DOHH2 (cell line): ENCODE results near the gene BAIAP2.

Experiments used
- H3F3A ChIP-seq: fragments of 200-600 bp; sonication (generic), shearing (Covaris generic); 2 replicates; pipeline ENCODE4 v1.6.0; 2016; ENCODE audit warnings: antibody characterized with exemption, mild to moderate bottlenecking; ENCODE audit not compliant: control insufficient read depth, insufficient read depth
- H3K27ac ChIP-seq: fragments of 200-600 bp; sonication (generic); 2 replicates; pipeline ENCODE4 v1.5.1; 2014; ENCODE audit warnings: low read depth, mild to moderate bottlenecking, low read length, moderate library complexity
- H3K27me3 ChIP-seq: fragments of 200-600 bp; sonication (generic); 2 replicates; pipeline ENCODE4 v1.6.1; 2014; ENCODE audit warnings: mild to moderate bottlenecking, low read length, mixed read lengths; ENCODE audit not compliant: control insufficient read depth
- H3K36me3 ChIP-seq: fragments of 200-600 bp; sonication (generic); 2 replicates; pipeline ENCODE4 v1.6.1; 2014; ENCODE audit warnings: mild to moderate bottlenecking, low read length, moderate library complexity, mixed read lengths; ENCODE audit not compliant: control insufficient read depth
- H3K4me1 ChIP-seq: fragments of 200-600 bp; sonication (generic); 2 replicates; pipeline ENCODE4 v1.6.1; 2014; ENCODE audit warnings: mild to moderate bottlenecking, low read length, mixed read lengths; ENCODE audit not compliant: control insufficient read depth
- H3K4me2 ChIP-seq: fragments of 200-600 bp; sonication (generic); 2 replicates; pipeline ENCODE4 v1.6.0; 2014; ENCODE audit warnings: mild to moderate bottlenecking, low read length, moderate library complexity
- H3K4me3 ChIP-seq: fragments of 200-600 bp; sonication (generic); 2 replicates; pipeline ENCODE4 v1.5.1; 2014; ENCODE audit warnings: mild to moderate bottlenecking, low read length, mixed read lengths
- H3K79me2 ChIP-seq: fragments of 200-600 bp; sonication (generic); 2 replicates; pipeline ENCODE4 v1.6.1; 2014; ENCODE audit warnings: mild to moderate bottlenecking, low read length, mixed read lengths; ENCODE audit not compliant: control insufficient read depth
- H3K9me2 ChIP-seq: fragments of 200-600 bp; sonication (generic); replicated peaks from 2 replicates; pipeline ENCODE4 v1.6.1; 2014; ENCODE audit warnings: mild to moderate bottlenecking, low read length, mixed read lengths; ENCODE audit not compliant: control insufficient read depth
- H3K9me3 ChIP-seq: fragments of 200-600 bp; sonication (generic); 2 replicates; pipeline ENCODE4 v1.6.1; 2014; ENCODE audit warnings: antibody characterized with exemption, low read length, mixed read lengths; ENCODE audit not compliant: control insufficient read depth, insufficient read depth
- H4K20me1 ChIP-seq: fragments of 200-600 bp; sonication (generic); 2 replicates; pipeline ENCODE4 v1.6.0; 2014; ENCODE audit warnings: low read depth, mild to moderate bottlenecking, antibody characterized with exemption, low read length, moderate library complexity; ENCODE audit not compliant: control insufficient read depth, insufficient read depth
- CTCF ChIP-seq: fragments of 200-600 bp; sonication (generic); IDR thresholded peaks from one replicate; pipeline ENCODE4 v1.5.1; 2014; ENCODE audit warnings: antibody characterized with exemption, mild to moderate bottlenecking, low read depth, low read length; ENCODE audit not compliant: poor library complexity, severe bottlenecking
- EZH2phosphoT487 ChIP-seq: fragments of 200-600 bp; sonication (generic); IDR thresholded peaks from 2 replicates; pipeline ENCODE4 v1.6.1; 2017; ENCODE audit warnings: borderline replicate concordance, mild to moderate bottlenecking, antibody characterized with exemption, low read length, moderate library complexity, mixed read lengths

BAIAP2 gene

DNA sequence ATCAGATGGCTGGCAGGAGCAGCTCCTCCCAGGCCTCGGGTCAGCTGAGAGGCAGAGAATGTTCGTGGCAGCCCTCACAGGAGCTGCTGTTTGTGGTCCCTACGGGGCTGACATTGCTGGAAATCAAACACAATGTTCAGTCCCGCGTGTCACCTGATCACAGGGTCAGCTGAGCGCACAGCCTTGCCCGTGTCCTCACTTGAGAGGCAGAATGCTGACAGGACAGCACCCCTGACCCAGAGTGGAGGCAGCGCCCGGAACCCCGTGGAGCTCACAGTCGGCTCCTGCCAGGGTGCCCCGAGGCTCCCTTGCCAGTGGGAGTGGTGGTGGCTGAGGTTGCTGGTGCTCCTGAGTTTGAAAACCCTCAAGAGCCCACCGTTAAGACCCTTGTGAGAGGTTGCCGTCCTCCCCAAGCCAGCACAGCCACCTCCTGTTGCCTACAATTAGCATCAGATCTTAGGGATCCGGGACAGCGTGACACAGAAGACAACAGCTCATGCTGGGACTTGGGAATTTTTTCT lies 47.0 kb upstream of the BAIAP2 start:
- H3F3A ChIP-seq = no peaks in the 10 kb centered on the region
- no peak overlapping the region for H3K4me3 ChIP-seq
- peaks cover 10% of the 10 kb centered on the region for H3K79me2 ChIP-seq
- H3K4me1 ChIP-seq = peaks cover 25% of the 10 kb centered on the region
- peaks cover 30% of the 10 kb centered on the region for H3K27me3 ChIP-seq
- no peak overlapping the region for H3K4me2 ChIP-seq
- no peaks in the 10 kb centered on the region for H3K9me3 ChIP-seq
- H3K9me2 ChIP-seq = no peaks in the 10 kb centered on the region
- H3K27ac ChIP-seq = no peak overlapping the region
- H4K20me1 ChIP-seq = no peaks in the 10 kb centered on the region
- no peaks in the 10 kb centered on the region for H3K36me3 ChIP-seq
- TF ChIP-seq EZH2phosphoT487 (no peak), CTCF (no peak)

GRCh38 chr17:80989586-80989913 lies 45.4 kb upstream of the BAIAP2 start:
- Histone ChIP-seq H3K36me3 (no peaks in the 10 kb centered on the region), H3K4me1 (peaks cover 30% of the 10 kb centered on the region), H4K20me1 (no peaks in the 10 kb centered on the region), H3K4me3 (peak overlapping the region; percentile 60), H3K9me3 (no peaks in the 10 kb centered on the region), H3K9me2 (no peaks in the 10 kb centered on the region), H3K27ac (no peak overlapping the region), H3F3A (no peaks in the 10 kb centered on the region), H3K4me2 (peak overlapping the region; percentile 81), H3K27me3 (peaks cover 30% of the 10 kb centered on the region), H3K79me2 (peaks cover 15% of the 10 kb centered on the region)
- TF ChIP-seq EZH2phosphoT487 = no peak
- TF ChIP-seq CTCF = no peak

- Histone ChIP-seq H3K79me2 (peaks cover 15% of the 10 kb centered on the region), H3K9me2 (no peaks in the 10 kb centered on the region), H4K20me1 (no peaks in the 10 kb centered on the region), H3K4me1 (peaks cover 30% of the 10 kb centered on the region), H3K9me3 (no peaks in the 10 kb centered on the region), H3K36me3 (no peaks in the 10 kb centered on the region; the same call in 1 of the 2 replicates), H3K4me3 (peak overlapping the region; percentile 82), H3K4me2 (peak overlapping the region; percentile 86), H3F3A (no peaks in the 10 kb centered on the region), H3K27ac (no peak overlapping the region), H3K27me3 (peaks cover 30% of the 10 kb centered on the region)
- TF ChIP-seq EZH2phosphoT487 = no peak
- no peak for TF ChIP-seq CTCF
Observed at GRCh38 chr17:80990921-80991644, 43.9 kb upstream of the BAIAP2 start.
